Subcutaneous adipose tissue (tissue), 4 donors: Measurements from ENCODE around the gene PLEK. TPM values are rescaled to one million over a fixed set of nuclear protein-coding genes. Genes with fewer than 3 reads are reported as not detected.

Source experiments
- CTCF ChIP-seq: fragments of 450-650 bp; IDR thresholded peaks from one replicate; pipeline ENCODE4 v1.5.1; 2016; ENCODE audit warnings: low read depth, mild to moderate bottlenecking, control low read depth, antibody characterized with exemption, moderate library complexity
- total RNA-seq, 4 donors: library from RNA; depleted of rRNA; stranded (reverse); fragments of >200 nt; gene quantifications; one replicate each; pipeline ENCODE4 v1.1.0, GENCODE V29; 2016

The PLEK gene
- total RNA-seq, 4 donors from 2014 or later = 19.0 to 62.9 (median 31.8) TPM

GRCh38 chr2:68377137-68377780 lies 12.2 kb downstream of the PLEK start:
- TF ChIP-seq CTCF = no peak

DNA sequence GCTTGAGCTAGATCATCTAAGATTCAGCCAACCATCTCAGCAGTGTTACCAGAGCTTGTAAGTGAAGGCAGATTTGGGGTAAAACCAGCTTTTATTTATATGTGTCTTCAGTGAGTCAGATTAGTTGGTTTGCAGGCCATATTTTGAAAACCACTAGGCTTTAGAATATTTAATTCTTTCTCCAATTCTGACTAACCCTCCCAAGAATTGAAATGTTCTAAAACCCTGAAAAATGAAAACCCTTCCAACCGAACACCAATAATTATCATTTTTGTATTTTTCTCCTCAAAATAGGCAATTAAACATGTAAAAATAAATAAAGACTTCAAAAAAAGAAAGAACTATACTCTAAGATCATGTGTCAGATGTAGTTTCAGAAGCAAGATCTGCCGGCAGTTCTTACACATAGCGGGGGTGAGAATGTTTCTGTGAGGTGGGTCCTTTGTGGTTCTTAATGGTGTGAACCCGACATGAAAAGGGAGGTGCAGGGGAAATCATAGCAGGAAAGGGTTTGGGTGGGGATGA lies 14.2 kb downstream of the PLEK start:
- TF ChIP-seq CTCF = no peak

DNA sequence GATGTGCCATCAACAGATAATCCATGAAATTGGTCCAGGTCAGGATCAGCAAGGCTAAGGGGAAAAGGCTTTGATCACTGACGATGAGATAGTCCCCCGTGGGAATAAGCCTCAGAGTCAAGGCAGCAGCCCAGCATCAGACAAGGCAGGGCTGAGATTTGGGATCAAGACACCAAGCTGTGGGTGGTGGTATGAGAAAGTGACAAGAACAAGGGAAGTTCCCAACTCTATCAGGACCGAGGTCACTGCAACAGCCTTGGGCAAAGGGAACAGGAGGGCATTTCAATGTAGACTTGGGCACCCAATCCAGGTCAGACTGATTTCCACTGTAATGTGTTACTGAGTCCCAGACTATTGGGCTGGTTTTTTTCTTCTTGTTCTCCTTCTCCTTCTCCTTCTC lies 18.7 kb downstream of the PLEK start:
- TF ChIP-seq CTCF = no peak

GRCh38 chr2:68384485-68385107 lies 19.5 kb downstream of the PLEK start:
- no peak for TF ChIP-seq CTCF

DNA sequence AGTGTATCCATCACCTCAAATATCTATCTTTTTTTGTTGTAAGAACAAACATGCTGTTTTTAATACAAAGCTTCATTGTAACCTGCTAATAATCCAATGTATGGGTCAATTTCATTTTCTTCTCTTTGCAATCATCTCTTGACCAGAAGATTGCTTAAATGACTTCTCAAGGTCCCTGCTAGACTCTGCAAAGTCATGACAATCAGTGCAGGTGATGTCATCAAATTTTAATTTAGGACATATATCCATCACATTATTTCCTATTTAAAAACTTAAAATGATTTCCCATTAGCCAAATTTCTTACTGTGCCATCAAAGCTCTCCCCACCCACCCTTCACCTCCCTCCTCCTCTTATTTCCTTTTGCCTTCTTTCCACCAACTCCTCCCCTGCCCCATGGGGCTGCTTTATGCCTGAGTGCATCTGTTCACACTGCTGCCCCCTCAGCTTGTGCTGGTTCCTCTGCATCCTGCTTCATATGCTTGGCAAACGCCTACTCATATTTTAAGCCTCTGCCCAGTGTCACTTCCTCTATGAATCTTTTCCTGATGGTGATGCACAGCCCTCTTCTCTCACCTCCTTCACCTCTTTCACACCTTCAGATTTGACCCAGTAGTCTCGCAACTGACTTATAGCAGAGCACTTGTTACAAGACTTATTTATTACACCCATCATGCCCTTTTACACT lies 20.3 kb downstream of the PLEK start:
- TF ChIP-seq CTCF = no peak

GRCh38 chr2:68385907-68386287 lies 20.8 kb downstream of the PLEK start:
- TF ChIP-seq CTCF = no peak

DNA sequence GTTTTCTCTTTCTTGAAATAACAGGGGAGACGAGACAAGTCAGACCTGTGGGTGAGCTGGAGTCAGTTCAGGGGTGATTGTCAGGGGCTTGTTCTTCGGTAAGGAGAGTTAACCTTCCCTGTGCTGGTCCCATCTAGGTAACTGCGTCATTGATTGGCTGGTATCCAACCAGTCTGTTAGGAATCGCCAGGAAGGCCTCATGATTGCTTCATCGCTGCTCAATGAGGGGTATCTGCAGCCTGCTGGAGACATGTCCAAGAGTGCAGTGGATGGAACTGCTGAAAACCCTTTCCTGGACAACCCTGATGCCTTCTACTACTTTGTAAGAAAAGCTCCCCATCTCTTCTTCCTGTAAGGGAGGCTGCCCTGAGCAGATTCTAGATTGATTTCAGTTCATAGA lies 21.3 kb downstream of the PLEK start:
- no peak for TF ChIP-seq CTCF
